ENCODE results near the gene PPARD.

Gene PPARD

DNA sequence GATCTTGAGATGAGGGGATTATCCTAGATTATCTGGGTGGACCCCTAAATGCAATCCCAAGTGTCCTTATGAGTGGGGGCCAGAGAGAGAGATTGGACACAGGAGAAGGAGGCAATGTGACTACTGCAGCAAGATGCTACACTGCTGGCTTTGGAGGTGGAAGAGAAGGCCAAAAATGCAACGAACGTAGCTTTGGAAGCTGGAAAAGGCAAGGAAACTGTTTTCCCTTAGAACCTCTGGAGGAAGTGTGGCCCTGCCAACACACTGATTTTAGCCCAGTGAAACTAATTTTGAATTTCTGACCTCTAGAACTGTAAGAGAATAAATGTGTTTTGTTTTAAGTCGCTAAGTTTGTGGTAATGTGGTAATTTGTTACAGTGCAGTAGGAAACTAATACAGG lies 15.7 kb downstream of the PPARD start:
- no peak for DNase-seq

GRCh38 chr6:35359346-35359743 lies 17.0 kb downstream of the PPARD start:
- no peak for DNase-seq

DNA sequence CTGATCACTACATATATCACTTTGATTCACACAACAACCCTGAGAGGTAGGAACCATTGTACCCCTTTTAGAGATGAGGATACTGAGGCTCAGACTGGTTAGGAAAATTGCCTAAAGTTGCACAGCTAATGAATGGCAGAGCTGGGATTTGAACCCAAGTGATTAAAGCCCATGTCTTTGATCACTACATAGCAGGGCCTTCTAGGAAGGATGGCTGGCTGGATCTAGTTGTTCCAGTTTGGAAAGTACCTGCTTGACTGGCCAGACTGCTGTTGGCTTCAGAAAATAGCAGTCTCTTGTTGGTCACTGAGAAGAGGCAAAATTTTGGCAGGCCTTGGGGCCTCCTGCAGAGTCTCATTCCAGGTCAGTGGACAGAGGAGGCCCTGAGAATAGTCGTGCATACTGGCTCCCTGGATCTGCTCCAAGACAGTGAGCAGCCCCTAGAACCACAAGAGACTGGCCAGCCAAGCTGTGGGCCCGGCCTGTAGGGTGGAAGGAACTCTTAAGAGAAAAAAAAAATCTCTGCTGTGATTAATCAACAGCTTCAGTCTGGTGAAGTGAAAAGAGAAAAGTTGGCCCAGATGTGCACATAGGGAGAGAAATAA lies 17.5 kb downstream of the PPARD start:
- DNase-seq: peak; percentile 17

DNA sequence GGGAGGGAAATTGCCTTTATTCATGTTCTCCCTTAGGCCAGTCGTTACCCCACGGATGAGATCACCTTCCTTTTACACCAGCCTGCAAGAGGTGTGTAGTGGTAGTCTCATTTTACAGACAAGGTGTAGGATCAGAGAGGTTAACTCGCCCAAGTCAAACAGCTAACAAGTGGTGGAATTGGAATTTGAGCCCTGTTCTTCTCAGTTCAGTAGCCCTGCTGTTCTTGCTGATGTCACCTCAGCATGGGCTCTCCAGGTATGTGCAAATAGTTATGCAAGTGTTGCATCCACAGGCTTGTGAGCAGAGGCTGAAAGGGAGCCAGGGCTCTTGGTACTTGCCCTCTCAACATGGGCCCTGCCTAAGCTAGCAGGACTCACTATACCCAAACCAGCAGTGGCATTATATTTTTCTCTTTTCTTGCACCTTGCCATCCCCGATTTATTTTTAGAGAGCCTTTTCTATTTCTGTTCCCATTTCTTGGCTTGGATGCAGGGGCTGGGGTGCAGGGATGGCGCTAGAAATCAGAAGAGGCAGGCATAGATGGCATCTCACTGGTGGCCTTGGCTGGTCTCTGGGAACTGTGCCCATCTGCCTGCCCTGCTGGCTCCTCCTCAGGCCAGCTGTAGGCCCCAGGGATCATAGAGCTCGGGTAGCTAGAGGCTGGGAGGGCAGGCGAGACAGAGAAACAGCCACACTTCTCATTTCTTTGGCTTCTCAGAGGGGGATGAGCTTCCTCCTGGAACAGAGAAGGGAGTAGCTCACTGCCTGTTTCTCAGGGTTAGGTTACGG lies 18.2 kb downstream of the PPARD start:
- no peak for DNase-seq

DNA sequence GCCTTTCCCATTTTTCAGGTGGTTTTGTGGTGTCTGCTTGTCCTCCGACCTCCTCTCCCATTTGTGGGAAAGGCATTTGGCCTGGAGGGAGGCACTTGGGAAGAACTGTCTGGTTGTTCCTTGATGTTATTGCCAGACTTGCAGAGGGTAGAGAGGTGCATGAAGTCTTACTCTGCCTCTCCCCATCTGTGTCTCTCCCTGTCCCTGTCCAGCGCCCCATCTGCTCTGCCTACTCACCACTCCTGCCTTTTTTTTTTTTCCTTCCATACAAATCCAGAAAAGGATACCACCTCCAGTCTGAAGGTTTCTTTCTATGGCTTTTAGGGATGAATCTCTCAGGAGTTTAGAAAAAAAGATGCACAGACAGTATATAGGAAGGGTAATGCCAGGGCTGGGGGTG lies 19.8 kb downstream of the PPARD start:
- no peak for DNase-seq

DNA sequence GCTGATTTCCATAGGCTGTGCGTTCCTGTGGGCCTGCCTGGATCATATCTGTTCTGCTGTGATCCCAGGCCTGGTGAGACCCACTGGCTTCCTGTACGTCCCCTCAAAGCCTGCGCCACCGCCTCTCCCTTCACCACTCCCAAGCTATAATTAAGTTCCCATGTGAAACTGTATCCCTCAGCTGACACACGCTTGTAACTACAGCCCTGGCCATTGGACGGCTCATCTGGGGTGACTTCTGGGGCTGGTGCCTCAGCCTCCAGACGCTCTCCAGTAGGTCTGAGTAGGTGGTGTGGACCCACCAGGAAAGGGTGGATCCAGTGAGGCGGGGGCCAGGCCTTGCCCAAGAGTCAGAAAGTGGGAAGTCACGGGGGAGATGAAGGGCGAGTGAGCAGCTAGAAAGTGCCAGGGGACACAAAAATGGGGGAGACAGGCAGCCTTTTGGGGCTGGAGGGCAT lies 21.0 kb downstream of the PPARD start:
- no peak for DNase-seq

DNA sequence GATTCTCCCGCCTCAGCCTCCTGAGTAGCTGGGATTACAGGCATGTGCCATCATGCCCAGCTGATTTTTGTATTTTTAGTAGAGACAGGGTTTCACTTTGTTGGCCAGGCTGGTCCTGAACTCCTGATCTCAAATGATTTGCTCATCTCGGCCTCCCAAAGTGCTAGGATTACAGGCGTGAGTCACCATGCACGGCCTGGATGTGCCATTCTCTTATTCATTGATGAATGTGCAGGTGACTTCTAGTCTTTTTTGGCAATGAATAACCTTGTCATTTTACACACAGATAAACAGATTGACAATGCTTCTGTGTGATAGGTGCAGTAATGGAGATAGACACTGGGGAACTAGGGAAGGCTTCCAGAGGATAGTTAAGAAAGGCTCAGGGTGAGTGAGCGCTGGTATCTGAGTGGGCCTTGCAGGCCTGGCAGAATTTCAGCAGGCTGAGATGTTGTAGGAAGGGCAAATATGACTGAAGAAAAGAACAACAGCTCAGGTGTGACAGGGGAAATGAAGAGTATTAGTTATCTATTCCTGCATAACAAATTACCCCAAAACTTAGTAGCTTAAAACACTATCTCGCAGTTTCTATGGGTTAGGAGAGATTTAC lies 23.3 kb downstream of the PPARD start:
- no peak for DNase-seq

GRCh38 chr6:35366204-35366596 lies 23.8 kb downstream of the PPARD start:
- DNase-seq: no peak

DNA sequence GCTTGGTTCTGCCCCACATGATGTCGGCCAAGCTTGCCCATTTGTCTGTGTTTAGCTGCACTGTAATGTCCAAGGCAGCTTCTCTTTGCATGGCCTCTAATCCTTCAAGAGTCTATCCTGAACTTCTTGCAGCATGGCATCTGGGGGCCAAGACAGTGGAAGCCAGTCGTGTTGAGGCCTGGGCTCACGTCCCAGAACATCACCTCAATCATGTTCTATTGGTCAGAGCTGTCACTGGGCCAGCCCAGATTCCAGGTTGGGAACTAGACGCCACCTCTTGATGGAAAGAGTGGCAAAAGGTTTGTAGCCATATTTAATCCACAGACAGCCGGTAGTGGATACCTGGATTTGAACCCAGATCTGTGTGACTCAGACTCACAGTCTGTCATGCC lies 25.3 kb downstream of the PPARD start:
- DNase-seq: no peak

- DNase-seq: no peak
Observed at GRCh38 chr6:35368038-35368887, 25.9 kb downstream of the PPARD start.

DNA sequence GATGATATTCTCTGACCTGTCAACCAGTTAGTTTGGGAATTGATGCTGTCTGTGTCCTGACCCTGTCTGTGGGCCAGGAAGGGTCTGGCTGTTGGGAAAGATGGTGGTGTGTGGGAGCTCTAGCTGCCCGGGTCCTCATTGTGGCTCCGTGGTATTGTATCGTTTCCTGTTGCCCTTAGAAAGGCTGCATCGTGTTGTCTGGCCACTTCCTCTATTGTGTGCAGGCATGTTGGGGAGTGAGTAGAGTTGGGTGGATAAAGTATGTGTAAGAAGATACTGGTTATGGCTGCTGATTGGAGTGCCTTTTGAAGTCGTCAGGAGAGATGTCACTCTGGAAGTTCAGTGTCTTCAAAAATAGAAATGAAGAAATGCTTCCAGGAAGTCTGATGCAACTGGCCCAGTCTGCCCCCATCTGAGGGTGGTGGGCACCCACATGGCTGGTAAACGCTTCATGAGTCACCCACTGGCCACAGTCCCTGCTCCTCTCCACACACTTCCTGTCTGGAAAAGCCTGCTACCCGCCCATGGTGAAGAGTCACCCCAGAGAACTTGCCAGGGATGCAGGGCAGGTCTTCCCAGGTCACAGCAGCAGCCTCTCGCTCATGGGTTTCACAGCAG lies 27.9 kb downstream of the PPARD start:
- no peak for DNase-seq

DNA sequence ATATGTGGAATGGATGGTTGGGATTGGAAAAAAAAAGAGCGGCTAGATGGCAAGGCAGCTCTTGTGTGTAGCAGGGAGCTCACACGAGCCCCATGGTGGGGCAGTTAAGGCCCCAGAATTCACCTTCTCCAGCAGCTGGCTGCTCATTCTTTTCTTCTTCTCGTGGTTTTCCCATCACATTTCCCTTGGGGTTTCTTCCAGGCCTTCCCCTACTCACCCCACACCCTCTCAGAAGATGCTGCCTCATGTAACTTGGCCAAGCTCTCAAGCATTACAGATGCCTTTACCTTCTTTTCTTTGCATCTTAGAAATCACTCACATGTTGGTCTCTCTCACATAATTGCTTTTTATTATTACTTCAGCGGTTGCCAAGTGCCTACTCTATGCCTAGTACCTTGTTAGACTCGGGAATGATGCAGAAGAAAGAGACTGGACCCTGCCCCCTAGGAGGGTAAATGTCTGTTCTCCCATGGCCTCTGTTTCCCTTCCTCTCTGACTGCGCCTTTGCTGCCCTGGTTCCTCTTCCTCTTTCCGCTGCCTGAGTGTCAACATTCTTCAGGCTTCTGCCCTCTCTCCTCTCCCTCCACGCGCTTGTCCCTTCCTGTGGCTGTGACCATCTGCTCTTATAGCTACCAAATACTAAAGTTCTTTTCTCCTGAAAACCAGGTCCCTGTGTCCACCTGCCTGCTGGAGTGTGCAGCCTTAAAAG lies 28.6 kb downstream of the PPARD start:
- DNase-seq: no peak

DNA sequence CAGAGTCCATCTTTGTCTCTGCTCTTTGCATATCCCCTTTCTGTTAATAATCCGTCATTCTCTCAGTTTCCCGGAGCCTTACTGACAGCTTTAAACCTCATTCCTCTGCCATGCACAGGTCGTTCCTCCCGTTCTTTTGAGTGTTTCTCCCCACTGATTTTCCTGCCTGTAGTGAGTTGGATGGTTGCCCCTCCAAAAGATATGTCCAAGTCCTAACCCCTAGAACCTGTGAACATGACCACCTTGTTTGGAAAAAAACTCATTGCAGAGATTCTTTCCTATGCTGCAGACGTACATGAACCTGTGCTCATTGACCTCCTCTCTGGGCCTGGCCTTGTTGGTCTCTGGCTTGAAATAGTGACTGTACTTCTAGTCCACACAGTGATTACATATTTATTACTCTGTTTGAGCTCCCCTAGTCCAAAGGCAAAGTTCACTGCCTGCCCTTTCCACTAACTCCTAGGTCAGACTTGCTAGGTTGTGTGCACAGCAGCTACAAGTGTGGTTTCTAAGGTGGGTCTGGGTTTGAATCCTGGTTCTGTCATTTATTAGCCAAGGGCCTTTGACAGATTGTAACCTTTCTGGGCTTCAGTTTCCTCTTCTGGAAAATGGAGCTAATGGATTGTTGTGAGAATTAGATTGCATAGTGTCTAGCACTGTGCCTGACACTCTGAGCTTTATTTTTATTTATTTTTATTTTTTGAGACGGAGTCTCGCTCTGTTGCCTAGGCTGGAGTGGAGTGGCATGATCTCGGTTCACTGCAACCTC lies 29.3 kb downstream of the PPARD start:
- DNase-seq: no peak

DNA sequence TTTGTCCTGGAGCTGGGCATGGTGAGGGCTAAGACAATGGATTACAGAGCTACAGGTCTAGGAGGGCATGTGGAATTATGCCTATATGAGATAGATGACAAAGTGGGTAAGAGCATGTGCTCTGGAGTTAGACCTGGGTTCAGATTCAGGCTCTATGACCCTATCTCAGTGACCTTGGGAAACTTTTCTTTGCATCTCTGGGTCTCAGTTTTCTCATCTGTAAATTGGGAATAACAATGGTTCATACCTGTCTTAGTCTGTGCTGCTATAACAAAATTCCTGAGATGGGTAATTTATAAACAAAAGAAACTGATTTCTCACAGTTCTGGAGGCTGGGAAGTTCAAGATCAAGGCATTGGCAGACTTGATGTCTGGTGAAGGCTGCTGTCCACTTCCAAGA lies 30.3 kb downstream of the PPARD start:
- no peak for DNase-seq

DNA sequence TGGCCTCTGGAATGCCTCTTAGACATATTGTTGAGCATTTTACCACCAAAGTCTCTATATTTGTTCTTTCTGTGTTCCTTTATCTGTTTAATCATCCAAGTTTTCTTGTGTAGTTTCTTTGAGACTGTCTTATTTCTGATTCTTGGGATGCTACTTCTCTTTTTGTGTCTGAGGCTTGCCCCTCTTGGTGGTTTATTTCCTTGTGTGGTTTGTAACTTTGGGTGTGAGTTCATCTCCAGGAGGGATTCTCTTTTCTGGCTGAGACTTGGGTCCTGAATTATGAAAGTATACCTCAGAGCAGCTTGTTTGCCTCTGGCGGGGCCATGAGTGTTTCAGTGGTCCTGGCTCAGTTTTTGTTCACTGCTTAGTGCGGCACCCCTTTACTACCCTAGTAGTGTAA lies 33.9 kb downstream of the PPARD start:
- DNase-seq: no peak

GRCh38 chr6:35377002-35377401 lies 34.6 kb downstream of the PPARD start:
- no peak for DNase-seq

GRCh38 chr6:35378261-35378660 lies 35.9 kb downstream of the PPARD start:
- no peak for DNase-seq

GRCh38 chr6:35381132-35381531 lies 38.8 kb downstream of the PPARD start:
- DNase-seq: no peak

GRCh38 chr6:35382015-35382414 lies 39.7 kb downstream of the PPARD start:
- DNase-seq: no peak

- DNase-seq: peak; percentile 41
Observed at GRCh38 chr6:35385457-35386202, 43.3 kb downstream of the PPARD start.

GRCh38 chr6:35386989-35387388 lies 44.6 kb downstream of the PPARD start:
- no peak for DNase-seq

All from retina (tissue), 1 donor.